ENCODE measurements around the gene MTUS2. TPM values are rescaled to one million over a fixed set of nuclear protein-coding genes. Genes with fewer than 3 reads are reported as not detected.

The MTUS2 gene
- total and polyA plus RNA-seq, 2 of the 8 experiments (the other 6 are each of a cell fraction or from before 2014, with no cell fraction given), result 0.18 to 0.80 TPM

DNA sequence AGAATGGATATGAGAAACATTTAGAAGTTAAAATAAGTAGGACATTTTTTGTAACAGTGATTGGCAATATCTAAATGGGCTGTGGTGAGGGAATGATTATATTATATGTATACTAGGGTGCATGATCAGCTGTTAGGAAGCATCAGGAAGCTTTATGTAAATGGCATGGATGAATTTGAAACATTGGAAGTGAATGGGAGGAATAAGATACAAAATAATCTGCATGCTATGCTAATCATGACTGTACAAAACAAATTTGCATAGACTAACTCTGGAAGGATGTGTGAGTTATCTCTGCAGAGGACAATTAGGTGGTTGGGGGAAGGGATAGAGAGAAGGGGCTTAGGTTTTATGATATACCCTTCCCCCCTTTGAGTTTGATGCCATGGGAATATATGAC lies 156.5 kb downstream of the MTUS2 start:
- no peak overlapping the region for H2BK5ac ChIP-seq (ENCODE audit: low read depth, low read length)
- H3K56ac ChIP-seq (replicated peaks; ENCODE audit: insufficient read length, low read depth, low read length), result no peak overlapping the region
- no peak overlapping the region for H3K18ac ChIP-seq (ENCODE audit: extremely low read depth, low read length)
- H3K4me1 ChIP-seq (replicated peaks in 1 of 4; ENCODE audit: control insufficient read depth in 3 of 4, insufficient read depth in 4 of 4, low read length in 3 of 4), result no peaks in the 10 kb centered on the region
- H3K9me3 ChIP-seq (ENCODE audit: insufficient read depth in 2 of 2, low read depth in 1 of 2, low read length in 1 of 2), result no peaks in the 10 kb centered on the region
- H3K23ac ChIP-seq (ENCODE audit: insufficient read length), result no peak overlapping the region
- no peaks in the 10 kb centered on the region for H3K36me3 ChIP-seq (ENCODE audit: control insufficient read depth in 2 of 4, insufficient read depth in 4 of 4, low read length in 3 of 4)
- no peak overlapping the region for H2BK20ac ChIP-seq (ENCODE audit: low read length)
- H4K8ac ChIP-seq (ENCODE audit: extremely low read depth, insufficient read depth, low read length), result no peak overlapping the region
- H3K79me1 ChIP-seq (ENCODE audit: low read depth, low read length), result no peaks in the 10 kb centered on the region
- ChIA-PET POLR2A (ENCODE audit: partially characterized antibody) (no interaction called here), CTCF (ENCODE audit: partially characterized antibody) (no interaction called here)
- H3K27ac ChIP-seq (ENCODE audit: low read depth, low read length), result no peak overlapping the region
- no peak overlapping the region for H2BK120ac ChIP-seq (replicated peaks; ENCODE audit: low read depth, low read length)
- H3K27me3 ChIP-seq (replicated peaks in 1 of 4; ENCODE audit: control insufficient read depth in 3 of 4, extremely low read depth in 1 of 4, insufficient read depth in 3 of 4, low read length in 3 of 4), result no peaks in the 10 kb centered on the region
- H4K5ac ChIP-seq (ENCODE audit: insufficient read length, low read depth, low read length), result no peak overlapping the region
- H3K4me3 ChIP-seq (ENCODE audit: extremely low read depth in 1 of 4, insufficient read depth in 2 of 4, low read depth in 3 of 4, low read length in 4 of 4), result no peak overlapping the region
- no peak overlapping the region for H2BK15ac ChIP-seq (ENCODE audit: low read length)
- no peak for DNase-seq (ENCODE audit: low read depth in 1 of 2, low spot score in 2 of 2)
- TF ChIP-seq ATF2 (IDR thresholded peaks at IDR 0.05; ENCODE audit: low read length) (no peak), CBX8 (IDR thresholded peaks at IDR 0.05; ENCODE audit: borderline replicate concordance, low read depth, low read length) (no peak), CBX5 (IDR thresholded peaks at IDR 0.05; ENCODE audit: low read depth, low read length) (no peak), SUZ12 (IDR thresholded peaks at IDR 0.05; ENCODE audit: low read length) (no peak), TBP (IDR thresholded peaks at IDR 0.05; ENCODE audit: low read depth, low read length) (no peak), MAFK (IDR thresholded peaks at IDR 0.05; ENCODE audit: low read depth, low read length) (no peak)
- H4K20me1 ChIP-seq (replicated peaks in 1 of 2; ENCODE audit: control insufficient read depth in 1 of 2, insufficient read depth in 2 of 2, low read length in 2 of 2), result no peaks in the 10 kb centered on the region
- H2BK12ac ChIP-seq (ENCODE audit: low read depth, low read length), result no peak overlapping the region
- H2AK5ac ChIP-seq (ENCODE audit: low read depth, low read length), result no peak overlapping the region
- H2AFZ ChIP-seq (ENCODE audit: low read length), result no peak overlapping the region
- no peak overlapping the region for H3K9ac ChIP-seq (replicated peaks in 1 of 4; ENCODE audit: extremely low read depth in 1 of 4, low read depth in 3 of 4, low read length in 3 of 4)
- H3K23me2 ChIP-seq (ENCODE audit: low read depth, low read length), result no peaks in the 10 kb centered on the region
- no peak for FAIRE-seq
- no peak overlapping the region for H3K4me2 ChIP-seq (ENCODE audit: insufficient read depth in 1 of 2, low read depth in 2 of 2, low read length in 2 of 2)
- H4K91ac ChIP-seq (replicated peaks; ENCODE audit: insufficient read length, low read length), result no peak overlapping the region
- no peak overlapping the region for H3K14ac ChIP-seq (ENCODE audit: insufficient read length)
- no peak overlapping the region for H3K4ac ChIP-seq (replicated peaks; ENCODE audit: insufficient read length, low read depth, low read length)
- no peaks in the 10 kb centered on the region for H3K79me2 ChIP-seq (ENCODE audit: control insufficient read depth in 1 of 2, insufficient read depth in 2 of 2, low read length in 2 of 2)
